ENCODE results near the gene KCNH5. TPM values are rescaled to one million over a fixed set of nuclear protein-coding genes. Genes with fewer than 3 reads are reported as not detected.

The KCNH5 gene
- total and polyA plus RNA-seq, 2 donors (not counting 1 experiment from before 2014, with no cell fraction given) = 0.03 to 0.83 TPM

DNA sequence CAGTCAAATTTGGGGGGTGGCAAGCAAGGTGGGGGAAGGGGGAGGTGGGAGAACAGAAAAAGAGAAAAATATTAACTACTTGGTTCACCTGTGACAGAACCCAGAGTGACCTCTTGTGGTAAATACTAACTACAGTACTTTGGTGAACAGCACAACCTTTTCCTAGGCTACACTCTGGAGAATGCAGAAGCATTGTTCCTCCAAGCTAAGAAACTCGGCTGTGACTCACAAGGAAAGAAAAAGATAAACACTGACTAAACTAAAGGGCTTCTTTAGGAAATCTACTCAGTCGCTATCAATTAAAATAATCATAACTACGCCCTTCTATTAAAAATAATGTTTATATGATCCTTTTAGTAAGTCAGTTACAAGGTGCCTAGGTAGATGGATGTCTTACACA is 5.4 kb downstream of the KCNH5 start:
- H3K4me1 ChIP-seq (ENCODE audit: control insufficient read depth, extremely low read depth, insufficient read depth, low read length) = no peaks in the 10 kb centered on the region
- H3K4me3 ChIP-seq (replicated peaks in 1 of 4; ENCODE audit: control extremely low read depth in 1 of 4, insufficient read depth in 1 of 4, low read depth in 3 of 4, low read length in 4 of 4) = no peak overlapping the region
- H2AFZ ChIP-seq (ENCODE audit: low read length) = no peak overlapping the region
- H3K79me2 ChIP-seq (ENCODE audit: control insufficient read depth, insufficient read depth, low read length) = no peaks in the 10 kb centered on the region
- peak; percentile 78 to 91 for DNase-seq (ENCODE audit: low read depth in 2 of 2)
- TF ChIP-seq, protein P1, sequence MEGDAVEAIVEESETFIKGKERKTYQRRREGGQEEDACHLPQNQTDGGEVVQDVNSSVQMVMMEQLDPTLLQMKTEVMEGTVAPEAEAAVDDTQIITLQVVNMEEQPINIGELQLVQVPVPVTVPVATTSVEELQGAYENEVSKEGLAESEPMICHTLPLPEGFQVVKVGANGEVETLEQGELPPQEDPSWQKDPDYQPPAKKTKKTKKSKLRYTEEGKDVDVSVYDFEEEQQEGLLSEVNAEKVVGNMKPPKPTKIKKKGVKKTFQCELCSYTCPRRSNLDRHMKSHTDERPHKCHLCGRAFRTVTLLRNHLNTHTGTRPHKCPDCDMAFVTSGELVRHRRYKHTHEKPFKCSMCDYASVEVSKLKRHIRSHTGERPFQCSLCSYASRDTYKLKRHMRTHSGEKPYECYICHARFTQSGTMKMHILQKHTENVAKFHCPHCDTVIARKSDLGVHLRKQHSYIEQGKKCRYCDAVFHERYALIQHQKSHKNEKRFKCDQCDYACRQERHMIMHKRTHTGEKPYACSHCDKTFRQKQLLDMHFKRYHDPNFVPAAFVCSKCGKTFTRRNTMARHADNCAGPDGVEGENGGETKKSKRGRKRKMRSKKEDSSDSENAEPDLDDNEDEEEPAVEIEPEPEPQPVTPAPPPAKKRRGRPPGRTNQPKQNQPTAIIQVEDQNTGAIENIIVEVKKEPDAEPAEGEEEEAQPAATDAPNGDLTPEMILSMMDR (conservative IDR thresholded peaks at IDR 0.05 in 1 of 2, IDR thresholded peaks at IDR 0.05 in 1 of 2; ENCODE audit: low read depth in 1 of 2, low read length in 2 of 2) = peak; percentile 31 to 37
- no peak for TF ChIP-seq EZH2 (IDR thresholded peaks at IDR 0.05; ENCODE audit: low read length, missing control alignments)
- no peak overlapping the region for H3K4me2 ChIP-seq (ENCODE audit: extremely low read depth, insufficient read depth, low read length)
- H3K27me3 ChIP-seq (ENCODE audit: control insufficient read depth, insufficient read depth, low read length) = peaks cover 4% of the 10 kb centered on the region
- no peaks in the 10 kb centered on the region for H4K20me1 ChIP-seq (ENCODE audit: control insufficient read depth, extremely low read depth, insufficient read depth, low read length)
- H3K9me3 ChIP-seq (ENCODE audit: control insufficient read depth, insufficient read depth, low read depth, low read length) = no peaks in the 10 kb centered on the region
- no peak overlapping the region for H3K27ac ChIP-seq (ENCODE audit: insufficient read depth, low read length)
- no peaks in the 10 kb centered on the region for H3K36me3 ChIP-seq (ENCODE audit: control insufficient read depth, insufficient read depth, low read length)
- H3K9ac ChIP-seq (ENCODE audit: insufficient read depth, low read length) = no peak overlapping the region

DNA sequence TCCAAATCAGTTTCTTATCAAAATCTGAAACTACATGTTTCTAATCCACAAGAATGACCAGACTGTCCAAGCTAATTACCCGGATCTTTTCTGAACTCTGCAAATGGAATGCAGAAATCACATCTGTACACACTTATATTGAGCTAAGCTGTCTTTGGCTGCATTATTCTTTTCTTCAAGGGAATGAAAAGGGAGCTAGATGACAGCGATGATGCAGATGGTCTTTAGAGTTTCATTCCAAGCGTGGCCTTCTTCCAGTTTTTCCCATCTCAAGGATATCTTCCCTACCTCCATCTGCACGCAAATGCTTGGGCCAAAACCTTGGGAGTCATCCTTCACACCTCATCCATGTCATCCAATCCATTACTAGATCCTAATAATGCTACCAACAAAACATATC is 12.6 kb downstream of the KCNH5 start:
- peak in 1 of 2 donors; percentile 23 for DNase-seq (ENCODE audit: low read depth in 2 of 2)

DNA sequence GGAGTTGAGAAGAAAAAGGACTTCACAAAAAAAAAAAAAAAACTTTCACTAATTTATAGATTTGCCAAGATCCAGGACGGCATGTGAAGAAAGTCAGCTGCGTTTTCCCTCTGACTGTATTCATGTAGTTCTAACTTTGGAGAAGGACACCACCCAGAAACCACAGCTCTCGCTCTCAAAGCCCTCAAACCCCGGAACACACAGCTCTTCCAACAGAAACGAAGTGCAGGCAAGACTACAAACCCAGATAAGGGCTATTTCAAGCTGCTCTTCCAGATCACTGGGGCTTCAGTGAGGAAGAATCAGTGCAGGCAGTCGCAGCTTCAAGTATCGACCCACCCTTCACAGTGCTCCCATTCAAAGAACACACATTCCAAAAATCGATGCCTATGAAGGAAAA is 13.2 kb downstream of the KCNH5 start:
- no peak overlapping the region for H3K27ac ChIP-seq (ENCODE audit: insufficient read depth, low read length)
- no peaks in the 10 kb centered on the region for H3K79me2 ChIP-seq (ENCODE audit: control insufficient read depth, insufficient read depth, low read length)
- peak overlapping the region; percentile 63 for H3K4me2 ChIP-seq (ENCODE audit: extremely low read depth, insufficient read depth, low read length)
- H3K9me3 ChIP-seq (ENCODE audit: control insufficient read depth, insufficient read depth, low read depth, low read length) = no peaks in the 10 kb centered on the region
- H4K20me1 ChIP-seq (ENCODE audit: control insufficient read depth, extremely low read depth, insufficient read depth, low read length) = no peaks in the 10 kb centered on the region
- no peak for TF ChIP-seq EZH2 (IDR thresholded peaks at IDR 0.05; ENCODE audit: low read length, missing control alignments)
- TF ChIP-seq, protein P1 (conservative IDR thresholded peaks at IDR 0.05 in 1 of 2, IDR thresholded peaks at IDR 0.05 in 1 of 2; ENCODE audit: low read depth in 1 of 2, low read length in 2 of 2) = no peak
- H3K27me3 ChIP-seq (ENCODE audit: control insufficient read depth, insufficient read depth, low read length) = no peaks in the 10 kb centered on the region
- no peak overlapping the region for H3K9ac ChIP-seq (ENCODE audit: insufficient read depth, low read length)
- no peaks in the 10 kb centered on the region for H3K4me1 ChIP-seq (ENCODE audit: control insufficient read depth, extremely low read depth, insufficient read depth, low read length)
- no peak overlapping the region for H3K4me3 ChIP-seq (replicated peaks in 1 of 4; ENCODE audit: control extremely low read depth in 1 of 4, insufficient read depth in 1 of 4, low read depth in 3 of 4, low read length in 4 of 4)
- peak; percentile 20 to 61 for DNase-seq (ENCODE audit: low read depth in 2 of 2)
- peak overlapping the region; percentile 40 for H2AFZ ChIP-seq (ENCODE audit: low read length)
- no peaks in the 10 kb centered on the region for H3K36me3 ChIP-seq (ENCODE audit: control insufficient read depth, insufficient read depth, low read length)

More for the DNA sequence above, 12.6 kb downstream of the KCNH5 start:
- Histone ChIP-seq H2AFZ (ENCODE audit: low read length) (no peak overlapping the region), H3K27ac (ENCODE audit: insufficient read depth, low read length) (no peak overlapping the region), H3K9ac (ENCODE audit: insufficient read depth, low read length) (no peak overlapping the region), H3K36me3 (ENCODE audit: control insufficient read depth, insufficient read depth, low read length) (no peaks in the 10 kb centered on the region), H3K4me3 (replicated peaks in 1 of 4; ENCODE audit: control extremely low read depth in 1 of 4, insufficient read depth in 1 of 4, low read depth in 3 of 4, low read length in 4 of 4) (no peak overlapping the region), H3K27me3 (ENCODE audit: control insufficient read depth, insufficient read depth, low read length) (no peaks in the 10 kb centered on the region), H3K9me3 (ENCODE audit: control insufficient read depth, insufficient read depth, low read depth, low read length) (no peaks in the 10 kb centered on the region), H3K79me2 (ENCODE audit: control insufficient read depth, insufficient read depth, low read length) (no peaks in the 10 kb centered on the region), H3K4me2 (ENCODE audit: extremely low read depth, insufficient read depth, low read length) (no peak overlapping the region), H3K4me1 (ENCODE audit: control insufficient read depth, extremely low read depth, insufficient read depth, low read length) (no peaks in the 10 kb centered on the region), H4K20me1 (ENCODE audit: control insufficient read depth, extremely low read depth, insufficient read depth, low read length) (no peaks in the 10 kb centered on the region)
- TF ChIP-seq, protein P1 (conservative IDR thresholded peaks at IDR 0.05 in 1 of 2, IDR thresholded peaks at IDR 0.05 in 1 of 2; ENCODE audit: low read depth in 1 of 2, low read length in 2 of 2) = no peak
- TF ChIP-seq EZH2 (IDR thresholded peaks at IDR 0.05; ENCODE audit: low read length, missing control alignments) = no peak

Data from fibroblast of lung (primary cell).